Panc1 (cell line): Measurements from ENCODE around the gene KIAA1614. TPM values are rescaled to one million over a fixed set of nuclear protein-coding genes. Genes with fewer than 3 reads are reported as not detected.

ENCODE experiments used
- ATAC-seq: fragments of 200-7000 bp; cut with Tn5 transposase; 2 replicates; pipeline ENCODE4 v1.9.1; 2020; ENCODE audit warnings: mild to moderate bottlenecking, moderate library complexity
- BruUV-seq: library from RNA; stranded (reverse); fragments of 400-500 nt; replicated peaks from 2 replicates; lab custom pipeline; 2021; lab: Mats Ljungman, UMichigan
- CTCF ChIA-PET: fragments of 300-600 bp; sonication (Branson Sonifier 250); formaldehyde crosslinking; loops from one replicate; lab custom pipeline; 2022; ENCODE audit warnings: antibody characterized with exemption; lab: Charles Lee
- POLR2A ChIA-PET: fragments of 300-600 bp; sonication (Branson Sonifier 250); formaldehyde crosslinking; loops from one replicate; lab custom pipeline; 2022; ENCODE audit warnings: antibody characterized with exemption; lab: Charles Lee
- DNase-seq: peaks from one replicate; pipeline ENCODE4 v3.0.0-alpha.2; 2010; ENCODE audit warnings: low read depth, low spot score
- H3K27ac ChIP-seq: 2 replicates; pipeline ENCODE4 v1.5.1; 2011; ENCODE audit warnings: mild to moderate bottlenecking, low read length, inconsistent platforms
- H3K27me3 ChIP-seq: fragments of 200-500 bp; sonication (Bioruptor generic); 2 replicates; pipeline ENCODE4 v1.6.0; 2014; ENCODE audit warnings: low read length, inconsistent platforms; ENCODE audit not compliant: control insufficient read depth, insufficient read depth
- H3K36me3 ChIP-seq: fragments of 200-500 bp; sonication (Bioruptor generic); 2 replicates; pipeline ENCODE4 v1.5.1; 2014; ENCODE audit warnings: inconsistent platforms, mild to moderate bottlenecking, low read length, moderate library complexity; ENCODE audit not compliant: control insufficient read depth, insufficient read depth
- H3K4me1 ChIP-seq: 2 replicates; pipeline ENCODE4 v1.5.1; 2011; ENCODE audit warnings: inconsistent platforms, mild to moderate bottlenecking, low read length, moderate library complexity; ENCODE audit not compliant: control insufficient read depth, insufficient read depth
- H3K4me3 ChIP-seq, 2 experiments: 2 replicates each; pipeline ENCODE4 v1.5.1; 2011 to 2012; ENCODE audit warnings: low read depth in 2 of 2, low read length in 2 of 2, mild to moderate bottlenecking in 2 of 2, inconsistent platforms in 1 of 2, moderate library complexity in 1 of 2
- H3K9me3 ChIP-seq: fragments of 200-500 bp; sonication (Bioruptor generic); 2 replicates; pipeline ENCODE4 v1.5.1; 2014; ENCODE audit warnings: low read depth, mild to moderate bottlenecking, inconsistent platforms, low read length, moderate library complexity; ENCODE audit not compliant: control insufficient read depth, insufficient read depth
- CTCF ChIP-seq: fragments of 450-650 bp; IDR thresholded peaks from 2 replicates; pipeline ENCODE4 v1.5.1; 2017; ENCODE audit warnings: mild to moderate bottlenecking
- POLR2AphosphoS5 ChIP-seq: IDR thresholded peaks from 2 replicates; pipeline ENCODE4 v1.6.1; 2012; ENCODE audit warnings: mild to moderate bottlenecking, low read depth, low read length, moderate library complexity
- REST ChIP-seq, 2 experiments: IDR thresholded peaks; 2 replicates each; pipeline ENCODE4 v1.6.1; 2011 to 2012; ENCODE audit warnings: low read depth in 2 of 2, control low read depth in 1 of 2, low read length in 1 of 2, mild to moderate bottlenecking in 1 of 2, moderate library complexity in 1 of 2; ENCODE audit not compliant: insufficient read depth in 1 of 2
- SIN3A ChIP-seq: IDR thresholded peaks from 2 replicates; pipeline ENCODE4 v1.6.1; 2012; ENCODE audit warnings: low read depth, mild to moderate bottlenecking, low read length, moderate library complexity, borderline replicate concordance; ENCODE audit not compliant: insufficient read depth
- TCF7L2 ChIP-seq: IDR thresholded peaks from 2 replicates; pipeline ENCODE4 v1.6.1; 2011; ENCODE audit warnings: mild to moderate bottlenecking, low read depth, low read length, inconsistent platforms
- in situ Hi-C: cut with HindIII; loops from 2 replicates; pipeline ENCODE4 v1.10.0; 2016; ENCODE audit warnings: low sequenced_read_pairs, low pct_unique_long_range_greater_than_20kb
- intact Hi-C: fragments of 100-400 bp; cut with micrococcal nuclease; formaldehyde crosslinking; loops from one replicate; pipeline ENCODE4 v1.10.0; 2022; ENCODE audit not compliant: unreplicated experiment
- total RNA-seq: library from RNA; stranded (reverse); gene quantifications from one replicate; pipeline ENCODE4 v1.2.1, GENCODE V29; 2021; ENCODE audit not compliant: unreplicated experiment

The KIAA1614 gene
- total RNA-seq, 1 experiment from 2014 or later, result 0.80 TPM

DNA sequence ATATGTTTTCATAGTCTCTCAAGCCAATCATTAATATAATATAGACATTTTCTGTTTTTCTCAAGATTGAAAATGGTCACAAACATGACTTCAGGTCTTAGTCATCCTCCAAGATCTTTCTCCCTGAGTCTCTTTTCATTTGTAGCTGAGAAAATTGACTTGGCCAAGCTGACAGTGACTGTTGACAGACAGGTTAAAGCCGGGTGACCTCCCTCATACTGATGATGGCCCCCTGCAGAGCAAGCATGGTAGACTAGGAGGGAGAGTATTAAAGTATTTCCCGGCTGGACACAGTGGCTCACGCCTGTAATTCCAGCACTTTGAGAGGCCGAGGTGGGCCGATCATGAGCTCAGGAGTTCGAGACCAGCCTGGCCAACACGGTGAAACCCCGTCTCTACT is 6.8 kb upstream of the KIAA1614 start:
- intact Hi-C loops (no loop called here), in situ Hi-C loops (no loop called here)

GRCh38 chr1:180906511-180906910 is 6.2 kb upstream of the KIAA1614 start:
- Histone ChIP-seq H3K4me1 (no peaks in the 10 kb centered on the region), H3K9me3 (no peaks in the 10 kb centered on the region), H3K27me3 (no peaks in the 10 kb centered on the region), H3K4me3 (no peak overlapping the region), H3K36me3 (no peaks in the 10 kb centered on the region), H3K27ac (no peak overlapping the region)
- no TSS peak for BruUV-seq
- POLR2A ChIA-PET, result no interaction called here
- ATAC-seq (no peak), DNase-seq (no peak)
- in situ Hi-C loops, result no loop called here
- intact Hi-C loops, result no loop called here
- CTCF ChIA-PET, result no interaction called here
- TF ChIP-seq SIN3A, result no peak
- TF ChIP-seq REST (IDR thresholded peaks at IDR 0.05; ENCODE audit: insufficient read depth in 1 of 2, low read depth in 2 of 2, low read length in 1 of 2), result no peak
- TF ChIP-seq CTCF, result no peak
- no peak for TF ChIP-seq POLR2AphosphoS5
- no peak for TF ChIP-seq TCF7L2

More for the DNA sequence above, 6.8 kb upstream of the KIAA1614 start:
- no peak overlapping the region for H3K27ac ChIP-seq
- ATAC-seq (no peak), DNase-seq (no peak)
- no TSS peak for BruUV-seq
- H3K36me3 ChIP-seq, result no peaks in the 10 kb centered on the region
- H3K27me3 ChIP-seq, result no peaks in the 10 kb centered on the region
- ChIA-PET CTCF (no interaction called here), POLR2A (no interaction called here)
- H3K4me1 ChIP-seq, result no peaks in the 10 kb centered on the region
- no peaks in the 10 kb centered on the region for H3K9me3 ChIP-seq
- H3K4me3 ChIP-seq, result no peak overlapping the region
- TF ChIP-seq TCF7L2 (no peak), CTCF (no peak), POLR2AphosphoS5 (no peak), REST (IDR thresholded peaks at IDR 0.05; ENCODE audit: insufficient read depth in 1 of 2, low read depth in 2 of 2, low read length in 1 of 2) (no peak), SIN3A (no peak)
